A204.1 (cell line): ENCODE measurements around the gene KRT23.
"Not testable (repeated sequence)": the region's sequence is repeated elsewhere in the genome, so short reads cannot be mapped to it uniquely, and the experiment has no call there.

ENCODE experiments used
- FAIRE-seq: peaks from 2 replicates; lab custom pipeline; 2012; peaks lifted over from hg19 to GRCh38; lab: Jason Lieb, UNC

Gene KRT23

GRCh38 chr17:40949418-40949817 lies 12.0 kb upstream of the KRT23 start:
- FAIRE-seq, result no peak

GRCh38 chr17:40947929-40948328 lies 10.5 kb upstream of the KRT23 start:
- no peak for FAIRE-seq

GRCh38 chr17:40945414-40945813 lies 8.0 kb upstream of the KRT23 start:
- no peak for FAIRE-seq

- no peak for FAIRE-seq
These were observed 7.1 kb upstream of the KRT23 start for GRCh38 chr17:40944531-40944930.

- no peak for FAIRE-seq
These were observed 5.1 kb upstream of the KRT23 start for GRCh38 chr17:40942553-40942952.

- FAIRE-seq, result no peak
These were observed 2.8 kb upstream of the KRT23 start for GRCh38 chr17:40940266-40940665.

GRCh38 chr17:40938981-40939380 lies 1.5 kb upstream of the KRT23 start:
- no peak for FAIRE-seq

GRCh38 chr17:40936976-40937375 lies 470 bp downstream of the KRT23 start:
- no peak for FAIRE-seq

GRCh38 chr17:40936437-40936971 lies 942 bp downstream of the KRT23 start:
- FAIRE-seq, result no peak

- no peak for FAIRE-seq
These were observed 1.8 kb downstream of the KRT23 start for GRCh38 chr17:40935624-40936023.

- FAIRE-seq, result no peak
These were observed 4.8 kb downstream of the KRT23 start for GRCh38 chr17:40932608-40933007.

- FAIRE-seq, result no peak
These were observed 6.1 kb downstream of the KRT23 start for GRCh38 chr17:40931311-40931710.

GRCh38 chr17:40926341-40926740 lies 11.1 kb downstream of the KRT23 start:
- no peak for FAIRE-seq

- no peak for FAIRE-seq
These were observed 15.2 kb downstream of the KRT23 start for GRCh38 chr17:40922239-40922638.

- no peak for FAIRE-seq
These were observed 16.4 kb downstream of the KRT23 start for GRCh38 chr17:40921026-40921425.

GRCh38 chr17:40917116-40917515 lies 20.3 kb downstream of the KRT23 start:
- not testable (repeated sequence) for FAIRE-seq

- no peak for FAIRE-seq
These were observed 21.1 kb downstream of the KRT23 start for GRCh38 chr17:40916366-40916765.

- no peak for FAIRE-seq
These were observed 21.7 kb downstream of the KRT23 start for GRCh38 chr17:40915721-40916256.

GRCh38 chr17:40915199-40915661 lies 22.2 kb downstream of the KRT23 start:
- FAIRE-seq, result no peak

GRCh38 chr17:40914075-40914855 lies 23.2 kb downstream of the KRT23 start:
- FAIRE-seq, result no peak

GRCh38 chr17:40912486-40913210 lies 24.8 kb downstream of the KRT23 start:
- FAIRE-seq, result no peak

- FAIRE-seq, result no peak
These were observed 27.0 kb downstream of the KRT23 start for GRCh38 chr17:40910441-40910841.

GRCh38 chr17:40909755-40910154 lies 27.7 kb downstream of the KRT23 start:
- FAIRE-seq, result no peak
